B cell (primary cell): ENCODE data around the gene OR5AC2. TPM values are rescaled to one million over a fixed set of nuclear protein-coding genes. Genes with fewer than 3 reads are reported as not detected.

Source experiments
- ATAC-seq: fragments of 200-7000 bp; cut with Tn5 transposase; one replicate; pipeline ENCODE4 v1.10.0; 2021; ENCODE audit warnings: low read depth, mild to moderate bottlenecking, moderate number of reproducible peaks, moderate library complexity
- CTCF ChIA-PET: fragments of 350-600 bp; sonication (Branson Sonifier 250); formaldehyde crosslinking; loops from one replicate; lab custom pipeline; 2021; ENCODE audit warnings: antibody characterized with exemption, inconsistent platforms; lab: Charles Lee
- POLR2A ChIA-PET: fragments of 350-600 bp; sonication (Branson Sonifier 250); formaldehyde crosslinking; loops from one replicate; lab custom pipeline; 2021; ENCODE audit warnings: antibody characterized with exemption; lab: Charles Lee
- DNase-seq: peaks from one replicate; pipeline ENCODE4 v3.0.0; 2013
- H2AFZ ChIP-seq: 2 replicates; pipeline ENCODE4 v1.6.1; 2012; ENCODE audit warnings: mild to moderate bottlenecking, low read depth, low read length; ENCODE audit not compliant: insufficient read depth, poor library complexity, severe bottlenecking
- H3K27ac ChIP-seq, 2 donors: 1 replicate in 1 of 2; 2 replicates in 1 of 2; pipeline ENCODE4 v1.5.1; 2012 to 2013; ENCODE audit warnings: low read length in 2 of 2, mild to moderate bottlenecking in 2 of 2, moderate library complexity in 1 of 2
- H3K27me3 ChIP-seq, 4 experiments: fragments of 200-600 bp in 1 of 4; sonication (generic) in 1 of 4; replicated peaks in 1 of 4; 1 replicate in 2 of 4; 2 replicates in 2 of 4; pipeline versions ENCODE4 v1.6.1 to v1.7.0; 2013 to 2016; ENCODE audit warnings: low read length in 3 of 4, mild to moderate bottlenecking in 2 of 4, mixed read lengths in 1 of 4, moderate library complexity in 1 of 4; ENCODE audit not compliant: insufficient read depth in 4 of 4, control insufficient read depth in 3 of 4; ENCODE audit errors: control extremely low read depth in 1 of 4
- H3K36me3 ChIP-seq, 2 experiments: replicated peaks in 1 of 2; 1 replicate in 1 of 2; 2 replicates in 1 of 2; pipeline versions ENCODE4 v1.6.1 to v1.7.1; 2013; ENCODE audit warnings: low read length in 1 of 2; ENCODE audit not compliant: insufficient read depth in 2 of 2, control insufficient read depth in 1 of 2; ENCODE audit errors: control extremely low read depth in 1 of 2, extremely low read depth in 1 of 2
- H3K4me1 ChIP-seq, 2 donors: fragments of 200-600 bp in 1 of 2; sonication (generic) in 1 of 2; 1 replicate in 1 of 2; 2 replicates in 1 of 2; pipeline versions ENCODE4 v1.5.1 to v1.6.1; 2013 to 2017; ENCODE audit warnings: low read length in 2 of 2; ENCODE audit not compliant: control insufficient read depth in 2 of 2, insufficient read depth in 2 of 2
- H3K4me2 ChIP-seq: replicated peaks from 2 replicates; pipeline ENCODE3; 2012; ENCODE audit warnings: mild to moderate bottlenecking, low read depth, low read length; ENCODE audit not compliant: poor library complexity, severe bottlenecking
- H3K4me3 ChIP-seq, 5 experiments: fragments of 200-600 bp in 1 of 5; sonication (generic) in 1 of 5; 1 replicate in 3 of 5; 2 replicates in 2 of 5; pipeline versions ENCODE4 v1.5.1 to v1.7.0; 2011 to 2016; ENCODE audit warnings: low read length in 4 of 5, mild to moderate bottlenecking in 4 of 5, low read depth in 2 of 5, control low read depth in 1 of 5, moderate library complexity in 1 of 5; ENCODE audit not compliant: insufficient read depth in 1 of 5; ENCODE audit errors: control extremely low read depth in 1 of 5, extremely low read depth in 1 of 5
- H3K79me2 ChIP-seq: fragments of 200-600 bp; sonication (generic); one replicate; pipeline ENCODE4 v1.6.0; 2016; ENCODE audit warnings: low read length; ENCODE audit not compliant: control insufficient read depth, insufficient read depth
- H3K9ac ChIP-seq: fragments of 200-600 bp; sonication (generic); 2 replicates; pipeline ENCODE4 v1.6.1; 2017; ENCODE audit warnings: mild to moderate bottlenecking, low read length, moderate library complexity
- H3K9me3 ChIP-seq, 3 donors: one replicate each; pipeline versions ENCODE4 v1.6.1 to v1.7.1; 2013; ENCODE audit warnings: low read length in 2 of 3; ENCODE audit not compliant: control insufficient read depth in 2 of 3, insufficient read depth in 1 of 3; ENCODE audit errors: control extremely low read depth in 1 of 3
- H4K20me1 ChIP-seq: 2 replicates; pipeline ENCODE4 v1.6.0; 2012; ENCODE audit warnings: mild to moderate bottlenecking, low read length; ENCODE audit not compliant: insufficient read depth, control insufficient read depth, poor library complexity, severe bottlenecking
- H3K27ac Mint-ChIP-seq: one replicate; pipeline ENCODE4 v1.8.0; 2021; ENCODE audit warnings: mixed read lengths
- H3K27me3 Mint-ChIP-seq: one replicate; pipeline ENCODE4 v1.8.0; 2021; ENCODE audit warnings: mixed read lengths
- H3K4me1 Mint-ChIP-seq: one replicate; pipeline ENCODE4 v1.8.0; 2021; ENCODE audit warnings: mixed read lengths
- H3K4me3 Mint-ChIP-seq: one replicate; pipeline ENCODE4 v1.8.0; 2021; ENCODE audit warnings: mixed read lengths
- H3K9me3 Mint-ChIP-seq: one replicate; pipeline ENCODE4 v1.8.0; 2022; ENCODE audit warnings: mixed read lengths; ENCODE audit not compliant: insufficient read depth
- EZH2 ChIP-seq: IDR thresholded peaks from 2 replicates; pipeline ENCODE4 v1.6.1; 2012; ENCODE audit warnings: borderline replicate concordance, low read depth, mild to moderate bottlenecking, moderate library complexity, low read length; ENCODE audit not compliant: insufficient read depth, poor library complexity, severe bottlenecking
- WGBS: methylation state at CpG from one replicate; pipeline ENCODE4 v1.1.5; 2013; ENCODE audit warnings: missing lambda C conversion rate; ENCODE audit not compliant: insufficient coverage; 5-methylcytosine and 5-hydroxymethylcytosine counted together
- intact Hi-C: fragments of 100-400 bp; cut with micrococcal nuclease; formaldehyde crosslinking; loops from one replicate; pipeline ENCODE4 v1.10.0; 2022
- polyA plus RNA-seq: library from polyadenylated mRNA; depleted of rRNA; stranded (reverse); fragments of >200 nt; gene quantifications from 2 replicates; pipeline ENCODE4 v1.2.3, GENCODE V29; 2012
- total RNA-seq, 2 donors: library from RNA; stranded (reverse); fragments of 120-200 nt in 1 of 2; gene quantifications; 1 replicate in 1 of 2; 2 replicates in 1 of 2; pipeline versions ENCODE4 v1.2.3 to v1.2.4, GENCODE V29; 2013 to 2022
- TF ChIP-seq, protein P1 (sequence below): fragments of 200-600 bp; IDR thresholded peaks from one replicate; pipeline ENCODE4 v1.8.0; 2022; ENCODE audit warnings: antibody characterized with exemption, mild to moderate bottlenecking

The OR5AC2 gene
- total and polyA plus RNA-seq, 2 donors (not counting 1 experiment from before 2014, with no cell fraction given) = not detected

GRCh38 chr3:98114264-98114663 is 27.3 kb downstream of the OR5AC2 start:
- Histone ChIP-seq H3K27me3 (no peaks in the 10 kb centered on the region), H3K9me3 (peaks cover 0 to 10% (median 3%) of the 10 kb centered on the region in 3 donors), H3K36me3 (no peaks in the 10 kb centered on the region), H3K4me1 (no peaks in the 10 kb centered on the region), H3K79me2 (no peaks in the 10 kb centered on the region), H4K20me1 (no peaks in the 10 kb centered on the region), H3K4me3 (no peak overlapping the region), H3K4me2 (no peak overlapping the region), H2AFZ (no peak overlapping the region), H3K9ac (no peak overlapping the region), H3K27ac (no peak overlapping the region)
- intact Hi-C loops = no loop called here
- H3K9me3 Mint-ChIP-seq = no peaks in the 10 kb centered on the region
- DNase-seq (no peak), ATAC-seq (no peak)
- no peaks in the 10 kb centered on the region for H3K27me3 Mint-ChIP-seq
- no peak overlapping the region for H3K4me3 Mint-ChIP-seq
- 55% methylated on average over 1 of the region's 3 CpGs for WGBS
- ChIA-PET POLR2A (no interaction called here), CTCF (no interaction called here)
- H3K4me1 Mint-ChIP-seq = no peaks in the 10 kb centered on the region
- no peak overlapping the region for H3K27ac Mint-ChIP-seq
- no peak for TF ChIP-seq EZH2
- TF ChIP-seq, protein P1, sequence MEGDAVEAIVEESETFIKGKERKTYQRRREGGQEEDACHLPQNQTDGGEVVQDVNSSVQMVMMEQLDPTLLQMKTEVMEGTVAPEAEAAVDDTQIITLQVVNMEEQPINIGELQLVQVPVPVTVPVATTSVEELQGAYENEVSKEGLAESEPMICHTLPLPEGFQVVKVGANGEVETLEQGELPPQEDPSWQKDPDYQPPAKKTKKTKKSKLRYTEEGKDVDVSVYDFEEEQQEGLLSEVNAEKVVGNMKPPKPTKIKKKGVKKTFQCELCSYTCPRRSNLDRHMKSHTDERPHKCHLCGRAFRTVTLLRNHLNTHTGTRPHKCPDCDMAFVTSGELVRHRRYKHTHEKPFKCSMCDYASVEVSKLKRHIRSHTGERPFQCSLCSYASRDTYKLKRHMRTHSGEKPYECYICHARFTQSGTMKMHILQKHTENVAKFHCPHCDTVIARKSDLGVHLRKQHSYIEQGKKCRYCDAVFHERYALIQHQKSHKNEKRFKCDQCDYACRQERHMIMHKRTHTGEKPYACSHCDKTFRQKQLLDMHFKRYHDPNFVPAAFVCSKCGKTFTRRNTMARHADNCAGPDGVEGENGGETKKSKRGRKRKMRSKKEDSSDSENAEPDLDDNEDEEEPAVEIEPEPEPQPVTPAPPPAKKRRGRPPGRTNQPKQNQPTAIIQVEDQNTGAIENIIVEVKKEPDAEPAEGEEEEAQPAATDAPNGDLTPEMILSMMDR = no peak

DNA sequence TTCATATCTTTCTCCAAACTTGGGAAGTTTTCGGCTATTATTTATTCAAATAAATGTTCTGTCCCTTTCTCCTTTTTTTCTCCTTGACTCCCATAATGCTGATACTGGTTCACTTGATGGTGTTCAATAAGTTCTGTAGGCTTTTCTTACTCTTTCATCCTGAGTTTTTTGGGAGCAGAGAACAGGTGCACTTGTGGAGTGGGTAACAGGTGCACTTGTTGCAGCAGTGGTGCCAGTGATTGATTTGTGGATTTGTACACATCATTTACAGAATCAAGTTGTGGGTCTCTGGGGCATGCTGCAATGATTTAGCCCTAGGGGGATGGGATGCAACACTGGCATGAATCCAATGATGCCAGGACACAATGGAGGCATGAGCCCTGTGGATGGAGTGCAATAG is 28.7 kb downstream of the OR5AC2 start:
- POLR2A ChIA-PET = no interaction called here
- no peak overlapping the region for H3K4me3 ChIP-seq
- H3K27me3 ChIP-seq = no peaks in the 10 kb centered on the region
- H3K4me3 Mint-ChIP-seq = no peak overlapping the region
- H3K9ac ChIP-seq = no peak overlapping the region
- no peak overlapping the region for H2AFZ ChIP-seq
- no peaks in the 10 kb centered on the region for H4K20me1 ChIP-seq
- H3K9me3 Mint-ChIP-seq = no peaks in the 10 kb centered on the region
- H3K27ac ChIP-seq = no peak overlapping the region
- WGBS = no CpG with 5 or more reads among the region's 1 CpG
- peaks cover 0 to 7% (median 1%) of the 10 kb centered on the region in 3 donors for H3K9me3 ChIP-seq
- H3K79me2 ChIP-seq = no peaks in the 10 kb centered on the region
- H3K4me1 ChIP-seq = no peaks in the 10 kb centered on the region
- intact Hi-C loops = no loop called here
- ATAC-seq = no peak
- CTCF ChIA-PET = no interaction called here
- H3K36me3 ChIP-seq = no peaks in the 10 kb centered on the region
- no peak for DNase-seq
- no peaks in the 10 kb centered on the region for H3K4me1 Mint-ChIP-seq
- no peak overlapping the region for H3K27ac Mint-ChIP-seq
- no peak for TF ChIP-seq EZH2
- TF ChIP-seq, protein P1 = no peak
- no peak overlapping the region for H3K4me2 ChIP-seq
- H3K27me3 Mint-ChIP-seq = no peaks in the 10 kb centered on the region
